ENCODE results near the gene CXXC1.

CXXC1 gene

GRCh38 chr18:50285071-50285470, 2.4 kb downstream of the CXXC1 start:
- ATAC-seq, result no peak
- TF ChIP-seq ZFP30 (CRISPR knock-in tag; IDR thresholded peaks at IDR 0.05), result no peak
- no peak for TF ChIP-seq ARNTL (CRISPR knock-in tag; IDR thresholded peaks at IDR 0.05; ENCODE audit: borderline replicate concordance, low read depth)
- TF ChIP-seq BACH2 (CRISPR knock-in tag; IDR thresholded peaks at IDR 0.05; ENCODE audit: borderline replicate concordance), result no peak
- TF ChIP-seq OSR1 (CRISPR knock-in tag; IDR thresholded peaks at IDR 0.05), result no peak
- no peak for TF ChIP-seq SNAI2 (CRISPR knock-in tag; IDR thresholded peaks at IDR 0.05)
- TF ChIP-seq TOX (CRISPR knock-in tag; IDR thresholded peaks at IDR 0.05; ENCODE audit: borderline replicate concordance), result no peak
- TF ChIP-seq ZNF8 (CRISPR knock-in tag; IDR thresholded peaks at IDR 0.05), result no peak
- TF ChIP-seq ZFP3 (CRISPR knock-in tag; IDR thresholded peaks at IDR 0.05), result no peak
- no peak for TF ChIP-seq RARB (CRISPR knock-in tag; IDR thresholded peaks at IDR 0.05)
- TF ChIP-seq TSHZ2 (CRISPR knock-in tag; IDR thresholded peaks at IDR 0.05), result no peak
- TF ChIP-seq ZC3H10 (CRISPR knock-in tag; IDR thresholded peaks at IDR 0.05), result no peak
- TF ChIP-seq ISL1 (CRISPR knock-in tag; IDR thresholded peaks at IDR 0.05), result no peak
- no peak for TF ChIP-seq CSDC2 (CRISPR knock-in tag; IDR thresholded peaks at IDR 0.05)
- TF ChIP-seq CSRNP3 (CRISPR knock-in tag; IDR thresholded peaks at IDR 0.05), result no peak
- TF ChIP-seq POU6F1 (CRISPR knock-in tag; IDR thresholded peaks at IDR 0.05; ENCODE audit: borderline replicate concordance, low read depth), result no peak
- no peak for TF ChIP-seq CREB5 (CRISPR knock-in tag; IDR thresholded peaks at IDR 0.05; ENCODE audit: low read depth)
- TF ChIP-seq PPARA (CRISPR knock-in tag; IDR thresholded peaks at IDR 0.05; ENCODE audit: borderline replicate concordance), result no peak
- TF ChIP-seq PATZ1 (CRISPR knock-in tag; IDR thresholded peaks at IDR 0.05; ENCODE audit: borderline replicate concordance), result no peak
- no peak for TF ChIP-seq ESRRG (CRISPR knock-in tag; IDR thresholded peaks at IDR 0.05)

GRCh38 chr18:50284255-50284885, 3.1 kb downstream of the CXXC1 start:
- no peak for TF ChIP-seq SNAI2 (CRISPR knock-in tag; IDR thresholded peaks at IDR 0.05)
- no peak for TF ChIP-seq ZFP30 (CRISPR knock-in tag; IDR thresholded peaks at IDR 0.05)
- no peak for TF ChIP-seq ZNF8 (CRISPR knock-in tag; IDR thresholded peaks at IDR 0.05)
- no peak for TF ChIP-seq CSRNP3 (CRISPR knock-in tag; IDR thresholded peaks at IDR 0.05)
- TF ChIP-seq CSDC2 (CRISPR knock-in tag; IDR thresholded peaks at IDR 0.05), result no peak
- TF ChIP-seq BACH2 (CRISPR knock-in tag; IDR thresholded peaks at IDR 0.05; ENCODE audit: borderline replicate concordance), result no peak
- no peak for TF ChIP-seq ZNF565 (CRISPR knock-in tag; conservative IDR thresholded peaks at IDR 0.05; ENCODE audit: low read depth)
- TF ChIP-seq ISL1 (CRISPR knock-in tag; IDR thresholded peaks at IDR 0.05), result no peak
- TF ChIP-seq ESRRG (CRISPR knock-in tag; IDR thresholded peaks at IDR 0.05), result no peak
- no peak for ATAC-seq

Data from SK-N-SH treated with all-trans-retinoic acid at 6 μM for 48 hours (cell line).